Measurements from ENCODE around the gene MMP25. TPM values are rescaled to one million over a fixed set of nuclear protein-coding genes. Genes with fewer than 3 reads are reported as not detected.
A peak's percentile ranks its signal among the peaks of the same experiment; 100 is the strongest.

MMP25 gene
- total RNA-seq, 3 donors from 2014 or later (not counting 1 experiment from before 2014, with no cell fraction given): 2.0 to 62.2 (median 5.6) TPM

- TF ChIP-seq, protein P1, sequence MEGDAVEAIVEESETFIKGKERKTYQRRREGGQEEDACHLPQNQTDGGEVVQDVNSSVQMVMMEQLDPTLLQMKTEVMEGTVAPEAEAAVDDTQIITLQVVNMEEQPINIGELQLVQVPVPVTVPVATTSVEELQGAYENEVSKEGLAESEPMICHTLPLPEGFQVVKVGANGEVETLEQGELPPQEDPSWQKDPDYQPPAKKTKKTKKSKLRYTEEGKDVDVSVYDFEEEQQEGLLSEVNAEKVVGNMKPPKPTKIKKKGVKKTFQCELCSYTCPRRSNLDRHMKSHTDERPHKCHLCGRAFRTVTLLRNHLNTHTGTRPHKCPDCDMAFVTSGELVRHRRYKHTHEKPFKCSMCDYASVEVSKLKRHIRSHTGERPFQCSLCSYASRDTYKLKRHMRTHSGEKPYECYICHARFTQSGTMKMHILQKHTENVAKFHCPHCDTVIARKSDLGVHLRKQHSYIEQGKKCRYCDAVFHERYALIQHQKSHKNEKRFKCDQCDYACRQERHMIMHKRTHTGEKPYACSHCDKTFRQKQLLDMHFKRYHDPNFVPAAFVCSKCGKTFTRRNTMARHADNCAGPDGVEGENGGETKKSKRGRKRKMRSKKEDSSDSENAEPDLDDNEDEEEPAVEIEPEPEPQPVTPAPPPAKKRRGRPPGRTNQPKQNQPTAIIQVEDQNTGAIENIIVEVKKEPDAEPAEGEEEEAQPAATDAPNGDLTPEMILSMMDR (IDR thresholded peaks at IDR 0.05): no peak
- H3K27me3 ChIP-seq (ENCODE audit: control insufficient read depth, insufficient read depth, low read length): peaks cover 6% of the 10 kb centered on the region
- no peaks in the 10 kb centered on the region for H3K9me3 ChIP-seq (ENCODE audit: control insufficient read depth, insufficient read depth, low read length)
- Mint-ChIP-seq H3K36me3 (no peaks in the 10 kb centered on the region), H3K9me3 (no peaks in the 10 kb centered on the region), H3K4me3 (peak within 1 kb of the TSS; percentile 92), H3K27ac (peak within 1 kb of the TSS; percentile 91 to 92), H3K27me3 (ENCODE audit: low read depth in 2 of 2) (no peaks in the 10 kb centered on the region), H3K4me1 (peaks cover 35 to 54% of the 10 kb centered on the region in 2 donors)
- DNase-seq (peak; percentile 70 to 83), ATAC-seq (peak; percentile 25 to 64 (median 48))
- intact Hi-C loops (cut with micrococcal nuclease): no loop called here
- peak within 1 kb of the TSS; percentile 41 for H3K27ac ChIP-seq (ENCODE audit: low read length)
- WGBS (ENCODE audit: insufficient coverage): under 1% methylated on average over 49 of the region's 49 CpGs
- H3K4me1 ChIP-seq (ENCODE audit: control insufficient read depth, insufficient read depth, low read length): peaks cover 63% of the 10 kb centered on the region
- peak within 1 kb of the TSS; percentile 52 for H3K4me3 ChIP-seq (ENCODE audit: low read length)
- H3K36me3 ChIP-seq (ENCODE audit: control insufficient read depth, insufficient read depth, low read length): no peaks in the 10 kb centered on the region
Measured at GRCh38 chr16:3020247-3020603, 26.1 kb upstream of the MMP25 start, which contains the start of gene TNFRSF12A. Gene TNFRSF12A, plus strand, starts transcription at chr16:3020368. Its CDS starts 30 bp downstream, at chr16:3020398.

DNA sequence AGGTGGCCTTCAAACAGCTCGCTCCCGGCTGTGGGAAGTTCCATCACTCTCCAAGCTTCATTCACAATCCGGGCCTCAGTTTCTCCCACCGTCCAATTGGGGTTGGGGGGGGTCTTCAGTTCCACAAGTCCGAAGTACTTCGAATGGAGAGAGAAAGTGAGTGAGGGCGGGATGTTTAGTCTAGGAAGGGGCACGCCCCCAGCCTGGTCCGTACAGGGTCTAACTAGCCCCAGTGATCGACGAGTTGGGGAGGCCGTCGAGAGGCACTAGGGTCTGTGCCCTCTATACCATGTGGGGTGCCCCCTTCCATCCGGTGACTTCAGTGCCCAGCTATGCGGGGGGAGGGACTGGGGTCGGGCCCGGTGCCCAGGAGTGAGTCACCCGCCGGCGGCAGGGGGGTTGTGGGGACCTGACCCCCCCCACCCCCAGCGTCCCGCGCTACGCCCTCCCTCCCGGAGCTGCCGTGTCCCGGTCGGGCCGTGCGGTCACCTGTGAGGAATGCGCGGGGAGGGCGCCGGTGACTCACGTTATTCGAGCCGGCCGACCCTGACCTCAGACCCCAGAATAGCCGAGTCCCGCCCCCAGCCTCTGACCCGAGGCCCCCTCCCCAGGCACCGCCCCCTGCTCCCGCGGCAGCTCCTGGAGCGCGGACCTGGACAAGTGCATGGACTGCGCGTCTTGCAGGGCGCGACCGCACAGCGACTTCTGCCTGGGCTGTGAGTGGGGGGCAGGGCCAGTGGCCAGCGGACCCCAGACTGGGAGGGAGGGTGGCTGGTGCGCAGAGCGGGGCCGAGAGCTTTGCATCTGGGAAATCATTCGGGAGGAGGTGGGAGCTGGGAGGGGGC is 25.5 kb upstream of the MMP25 start:
- peak in 2 of 3 donors; percentile 15 to 27 for ATAC-seq
- peak; percentile 69 to 77 for DNase-seq

GRCh38 chr16:3021449-3022207 is 24.7 kb upstream of the MMP25 start:
- DNase-seq: peak; percentile 70 to 82
- Histone ChIP-seq H3K36me3 (ENCODE audit: control insufficient read depth, insufficient read depth, low read length) (peaks cover 7% of the 10 kb centered on the region), H3K27me3 (ENCODE audit: control insufficient read depth, insufficient read depth, low read length) (peaks cover 6% of the 10 kb centered on the region), H3K4me1 (ENCODE audit: control insufficient read depth, insufficient read depth, low read length) (peaks cover 66% of the 10 kb centered on the region), H3K4me3 (ENCODE audit: low read length) (peak overlapping the region; percentile 52), H3K27ac (ENCODE audit: low read length) (peak overlapping the region; percentile 1), H3K9me3 (ENCODE audit: control insufficient read depth, insufficient read depth, low read length) (no peaks in the 10 kb centered on the region)
- intact Hi-C loops (cut with micrococcal nuclease): no loop called here
- Mint-ChIP-seq H3K27me3 (ENCODE audit: low read depth in 2 of 2) (no peaks in the 10 kb centered on the region), H3K36me3 (no peaks in the 10 kb centered on the region), H3K4me1 (peaks cover 35 to 54% of the 10 kb centered on the region in 2 donors), H3K27ac (peak overlapping the region; percentile 91 to 92), H3K4me3 (peak overlapping the region; percentile 94), H3K9me3 (no peaks in the 10 kb centered on the region)
- 20% methylated on average over 25 of the region's 25 CpGs for WGBS (ENCODE audit: insufficient coverage)
- ATAC-seq: peak; percentile 32 to 56 (median 35)
- TF ChIP-seq, protein P1 (IDR thresholded peaks at IDR 0.05): peak; percentile 11

More for the DNA sequence above, 25.5 kb upstream of the MMP25 start:
- Histone ChIP-seq H3K4me3 (ENCODE audit: low read length) (peak overlapping the region; percentile 52), H3K27me3 (ENCODE audit: control insufficient read depth, insufficient read depth, low read length) (peaks cover 6% of the 10 kb centered on the region), H3K4me1 (ENCODE audit: control insufficient read depth, insufficient read depth, low read length) (peaks cover 66% of the 10 kb centered on the region), H3K9me3 (ENCODE audit: control insufficient read depth, insufficient read depth, low read length) (no peaks in the 10 kb centered on the region), H3K36me3 (ENCODE audit: control insufficient read depth, insufficient read depth, low read length) (no peaks in the 10 kb centered on the region), H3K27ac (ENCODE audit: low read length) (peak overlapping the region; percentile 41)
- TF ChIP-seq, protein P1 (IDR thresholded peaks at IDR 0.05): no peak
- peaks cover 35 to 54% of the 10 kb centered on the region in 2 donors for H3K4me1 Mint-ChIP-seq
- H3K4me3 Mint-ChIP-seq: peak overlapping the region; percentile 92
- 2% methylated on average over 54 of the region's 57 CpGs for WGBS (ENCODE audit: insufficient coverage)
- H3K36me3 Mint-ChIP-seq: no peaks in the 10 kb centered on the region
- no peaks in the 10 kb centered on the region for H3K27me3 Mint-ChIP-seq (ENCODE audit: low read depth in 2 of 2)
- intact Hi-C loops (cut with micrococcal nuclease): no loop called here
- peak overlapping the region; percentile 91 to 92 for H3K27ac Mint-ChIP-seq
- H3K9me3 Mint-ChIP-seq: no peaks in the 10 kb centered on the region

Measured in natural killer cell (primary cell).